ENCODE data around the gene PPIE.

Gene PPIE

GRCh38 chr1:39738622-39739366 lies at the start of gene PPIE:
TSS of gene PPIE (plus strand) at chr1:39738882. CDS start at chr1:39738901, 19 bp downstream.
- DNase-seq (ENCODE audit: low read depth): peak; percentile 82

GRCh38 chr1:39689214-39689613 lies 49.5 kb upstream of the PPIE start:
- no peak for DNase-seq (ENCODE audit: low read depth)

GRCh38 chr1:39689635-39690034 lies 49.0 kb upstream of the PPIE start:
- DNase-seq (ENCODE audit: low read depth): no peak

- DNase-seq (ENCODE audit: low read depth): no peak
Observed at GRCh38 chr1:39690225-39690624, 48.5 kb upstream of the PPIE start.

- DNase-seq (ENCODE audit: low read depth): no peak
Observed at GRCh38 chr1:39690794-39691382, 47.8 kb upstream of the PPIE start.

- peak; percentile 65 for DNase-seq (ENCODE audit: low read depth)
Observed at GRCh38 chr1:39691383-39692151, 47.1 kb upstream of the PPIE start, which contains the start of gene HPCAL4. TSS of gene HPCAL4 (minus strand) at chr1:39691433. CDS start at chr1:39684603, 6,830 bp downstream.

GRCh38 chr1:39692152-39693074 lies 46.3 kb upstream of the PPIE start:
- no peak for DNase-seq (ENCODE audit: low read depth)

GRCh38 chr1:39694026-39694425 lies 44.7 kb upstream of the PPIE start:
- peak; percentile 37 for DNase-seq (ENCODE audit: low read depth)

- peak; percentile 91 for DNase-seq (ENCODE audit: low read depth)
Observed at GRCh38 chr1:39695016-39695415, 43.7 kb upstream of the PPIE start.

- DNase-seq (ENCODE audit: low read depth): peak; percentile 99
Observed at GRCh38 chr1:39696448-39696847, 42.2 kb upstream of the PPIE start.

- DNase-seq (ENCODE audit: low read depth): no peak
Observed at GRCh38 chr1:39698568-39698967, 40.1 kb upstream of the PPIE start.

- DNase-seq (ENCODE audit: low read depth): no peak
Observed at GRCh38 chr1:39699419-39699818, 39.3 kb upstream of the PPIE start.

- DNase-seq (ENCODE audit: low read depth): no peak
Observed at GRCh38 chr1:39700348-39700747, 38.3 kb upstream of the PPIE start.

- peak; percentile 97 for DNase-seq (ENCODE audit: low read depth)
Observed at GRCh38 chr1:39701049-39701439, 37.6 kb upstream of the PPIE start.

GRCh38 chr1:39704757-39705156 lies 33.9 kb upstream of the PPIE start:
- DNase-seq (ENCODE audit: low read depth): no peak

- DNase-seq (ENCODE audit: low read depth): no peak
Observed at GRCh38 chr1:39707506-39707905, 31.2 kb upstream of the PPIE start.

GRCh38 chr1:39711104-39711965 lies 27.3 kb upstream of the PPIE start:
- DNase-seq (ENCODE audit: low read depth): peak; percentile 84

- no peak for DNase-seq (ENCODE audit: low read depth)
Observed at GRCh38 chr1:39711966-39712340, 26.7 kb upstream of the PPIE start.

GRCh38 chr1:39713557-39713956 lies 25.1 kb upstream of the PPIE start:
- DNase-seq (ENCODE audit: low read depth): no peak

GRCh38 chr1:39717809-39718208 lies 20.9 kb upstream of the PPIE start:
- no peak for DNase-seq (ENCODE audit: low read depth)
